OCI-LY3 (cell line): Measurements from ENCODE around the gene CFAP221.

Experiments
- H2AFZ ChIP-seq: fragments of 200-600, 300-600 bp; shearing (Covaris generic); 2 replicates; pipeline ENCODE4 v1.6.0; 2014; ENCODE audit warnings: antibody characterized with exemption, low read depth, low read length
- H3K27ac ChIP-seq: fragments of 200-600, 300-600 bp; sonication (generic); 2 replicates; pipeline ENCODE4 v1.5.1; 2014; ENCODE audit warnings: mild to moderate bottlenecking, low read length, moderate library complexity, mixed read lengths
- H3K27me3 ChIP-seq: fragments of 200-600, 300-600 bp; sonication (generic); 2 replicates; pipeline ENCODE4 v1.6.1; 2014; ENCODE audit warnings: low read depth, low read length, mixed read lengths
- H3K36me3 ChIP-seq: fragments of 200-600, 300-600 bp; sonication (generic); replicated peaks from 2 replicates; pipeline ENCODE3; 2014; ENCODE audit warnings: low read depth, low read length, mixed read lengths
- H3K4me1 ChIP-seq: fragments of 300-600, 200-600 bp; sonication (generic); 2 replicates; pipeline ENCODE4 v1.6.1; 2014; ENCODE audit warnings: low read length, mixed read lengths
- H3K4me2 ChIP-seq: fragments of 200-600, 300-600 bp; sonication (generic); 2 replicates; pipeline ENCODE4 v1.6.1; 2014; ENCODE audit warnings: low read length, mixed read lengths
- H3K4me3 ChIP-seq: fragments of 300-600, 200-600 bp; sonication (generic); 2 replicates; pipeline ENCODE4 v1.5.1; 2014; ENCODE audit warnings: antibody characterized with exemption, mild to moderate bottlenecking, low read length, moderate library complexity
- H3K79me2 ChIP-seq: fragments of 300-600, 200-600 bp; shearing (Covaris generic); 2 replicates; pipeline ENCODE4 v1.6.1; 2014; ENCODE audit warnings: mild to moderate bottlenecking, low read length, mixed read lengths
- H3K9ac ChIP-seq: fragments of 300-600, 200-600 bp; shearing (Covaris generic); 2 replicates; pipeline ENCODE4 v1.6.0; 2014; ENCODE audit warnings: mild to moderate bottlenecking, low read length, moderate library complexity
- H3K9me3 ChIP-seq: fragments of 200-600, 300-600 bp; shearing (Covaris generic); 2 replicates; pipeline ENCODE4 v1.6.1; 2014; ENCODE audit warnings: low read length, mixed read lengths; ENCODE audit not compliant: insufficient read depth
- H4K20me1 ChIP-seq: fragments of 200-600, 300-600 bp; sonication (generic); 2 replicates; pipeline ENCODE4 v1.6.1; 2016; ENCODE audit warnings: low read length, mixed read lengths; ENCODE audit not compliant: insufficient read depth
- CTCF ChIP-seq: fragments of 200-600, 300-600 bp; sonication (generic); IDR thresholded peaks from 2 replicates; pipeline ENCODE4 v1.5.1; 2014; ENCODE audit warnings: antibody characterized with exemption, low read length, low read depth
- EZH2phosphoT487 ChIP-seq: fragments of 200-600 bp; shearing (Covaris generic); IDR thresholded peaks from 2 replicates; pipeline ENCODE4 v1.6.1; 2018; ENCODE audit warnings: antibody characterized with exemption, mixed run types, low read depth

Gene CFAP221

GRCh38 chr2:119693567-119693966, 149.3 kb downstream of the CFAP221 start:
- Histone ChIP-seq H3K4me3 (no peak overlapping the region), H3K9ac (no peak overlapping the region), H4K20me1 (no peaks in the 10 kb centered on the region), H2AFZ (no peak overlapping the region), H3K27me3 (no peaks in the 10 kb centered on the region), H3K79me2 (no peaks in the 10 kb centered on the region), H3K27ac (no peak overlapping the region), H3K36me3 (no peaks in the 10 kb centered on the region), H3K4me2 (no peak overlapping the region), H3K4me1 (peaks cover 24% of the 10 kb centered on the region), H3K9me3 (no peaks in the 10 kb centered on the region)
- TF ChIP-seq CTCF (no peak), EZH2phosphoT487 (no peak)

- no peak overlapping the region for H3K4me3 ChIP-seq
- no peak for TF ChIP-seq EZH2phosphoT487
- no peak for TF ChIP-seq CTCF
- no peaks in the 10 kb centered on the region for H3K9me3 ChIP-seq
- H3K4me2 ChIP-seq, result no peak overlapping the region
- H3K4me1 ChIP-seq, result peaks cover 28% of the 10 kb centered on the region
- H3K36me3 ChIP-seq, result no peaks in the 10 kb centered on the region
- no peaks in the 10 kb centered on the region for H4K20me1 ChIP-seq
- no peak overlapping the region for H3K27ac ChIP-seq
- no peak overlapping the region for H3K9ac ChIP-seq
- no peaks in the 10 kb centered on the region for H3K27me3 ChIP-seq
- H2AFZ ChIP-seq, result no peak overlapping the region
- no peaks in the 10 kb centered on the region for H3K79me2 ChIP-seq
These were observed 149.7 kb downstream of the CFAP221 start for GRCh38 chr2:119693967-119694366.

- no peaks in the 10 kb centered on the region for H3K9me3 ChIP-seq
- no peaks in the 10 kb centered on the region for H3K36me3 ChIP-seq
- no peak overlapping the region for H3K27ac ChIP-seq
- no peaks in the 10 kb centered on the region for H4K20me1 ChIP-seq
- no peaks in the 10 kb centered on the region for H3K79me2 ChIP-seq
- H3K9ac ChIP-seq, result no peak overlapping the region
- H3K4me1 ChIP-seq, result peaks cover 29% of the 10 kb centered on the region
- H3K27me3 ChIP-seq, result no peaks in the 10 kb centered on the region
- no peak overlapping the region for H2AFZ ChIP-seq
- no peak overlapping the region for H3K4me2 ChIP-seq
- TF ChIP-seq EZH2phosphoT487, result no peak
- no peak for TF ChIP-seq CTCF
- H3K4me3 ChIP-seq, result no peak overlapping the region
These were observed 150.2 kb downstream of the CFAP221 start for GRCh38 chr2:119694470-119694844.

- Histone ChIP-seq H2AFZ (no peak overlapping the region), H3K4me3 (no peak overlapping the region), H3K36me3 (no peaks in the 10 kb centered on the region), H3K9me3 (no peaks in the 10 kb centered on the region), H3K79me2 (no peaks in the 10 kb centered on the region), H3K4me1 (peaks cover 29% of the 10 kb centered on the region), H4K20me1 (no peaks in the 10 kb centered on the region), H3K27ac (no peak overlapping the region), H3K9ac (no peak overlapping the region), H3K4me2 (no peak overlapping the region), H3K27me3 (no peaks in the 10 kb centered on the region)
- TF ChIP-seq CTCF (no peak), EZH2phosphoT487 (no peak)
These were observed 150.7 kb downstream of the CFAP221 start for GRCh38 chr2:119694845-119695521.
